ENCODE measurements around the gene IQGAP2.

DNA sequence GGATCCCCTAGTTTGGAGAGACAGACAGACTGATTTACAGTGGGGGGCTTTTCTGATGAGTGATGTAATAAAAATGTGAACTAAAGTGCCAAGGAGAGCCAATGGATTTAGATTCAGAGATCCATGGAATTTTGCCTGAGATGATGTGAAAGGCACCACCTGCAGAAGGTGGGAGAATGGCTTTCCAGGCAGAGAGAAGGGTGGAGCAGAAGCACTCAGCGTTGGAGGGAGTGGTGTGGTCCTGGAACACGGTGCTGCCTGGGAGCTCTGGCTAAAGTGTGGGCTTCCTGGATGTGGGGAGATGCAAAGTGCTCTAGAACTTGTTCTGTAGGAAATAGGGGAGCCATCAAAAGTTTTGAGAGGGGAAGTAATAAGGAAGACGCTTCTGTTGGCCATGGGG lies 57.0 kb downstream of the IQGAP2 start:
- TF ChIP-seq CTCF (IDR thresholded peaks at IDR 0.05) = no peak
- TF ChIP-seq REST (IDR thresholded peaks at IDR 0.05; ENCODE audit: insufficient read depth in 1 of 2, low read depth in 2 of 2, low read length in 1 of 2) = no peak
